Smooth muscle cell (in vitro differentiated cells): Measurements from ENCODE around the gene SLC4A2. TPM values are rescaled to one million over a fixed set of nuclear protein-coding genes. Genes with fewer than 3 reads are reported as not detected.

Experiments
- DNase-seq: peaks from one replicate; lab custom pipeline; 2025; ENCODE audit not compliant: unreplicated experiment; lab: John Stamatoyannopoulos, UW
- H2AFZ ChIP-seq: fragments of 200-600 bp; sonication (generic); 2 replicates; pipeline ENCODE4 v1.6.0; 2016; ENCODE audit warnings: antibody characterized with exemption, low read depth, mild to moderate bottlenecking
- H3F3A ChIP-seq: fragments of 200-600 bp; sonication (generic); 2 replicates; pipeline ENCODE4 v1.6.0; 2017; ENCODE audit warnings: antibody characterized with exemption, low read depth
- H3K27ac ChIP-seq: fragments of 200-600 bp; sonication (generic); 2 replicates; pipeline ENCODE4 v1.5.1; 2016; ENCODE audit warnings: low read depth, mild to moderate bottlenecking
- H3K27me3 ChIP-seq: fragments of 200-600 bp; sonication (generic); 2 replicates; pipeline ENCODE4 v1.6.1; 2016; ENCODE audit warnings: low read depth, mild to moderate bottlenecking
- H3K36me3 ChIP-seq: fragments of 200-600 bp; sonication (generic); 2 replicates; pipeline ENCODE4 v1.5.1; 2016; ENCODE audit warnings: low read depth
- H3K4me1 ChIP-seq: fragments of 200-600 bp; sonication (generic); 2 replicates; pipeline ENCODE4 v1.5.1; 2016; ENCODE audit warnings: low read depth
- H3K4me2 ChIP-seq: fragments of 200-600 bp; sonication (generic); 2 replicates; pipeline ENCODE4 v1.6.0; 2016; ENCODE audit warnings: mild to moderate bottlenecking
- H3K4me3 ChIP-seq: fragments of 200-600 bp; sonication (generic); 2 replicates; pipeline ENCODE4 v1.5.1; 2016; ENCODE audit warnings: mild to moderate bottlenecking
- H3K79me2 ChIP-seq: fragments of 200-600 bp; sonication (generic); 2 replicates; pipeline ENCODE4 v1.6.0; 2016; ENCODE audit warnings: low read depth, mild to moderate bottlenecking
- H3K9ac ChIP-seq: fragments of 200-600 bp; sonication (generic); 2 replicates; pipeline ENCODE4 v1.6.0; 2016; ENCODE audit warnings: low read depth
- H3K9me3 ChIP-seq: fragments of 200-600 bp; sonication (generic); replicated peaks from 2 replicates; pipeline ENCODE4 v1.5.1; 2016; ENCODE audit warnings: low read depth
- H4K20me1 ChIP-seq: fragments of 200-600 bp; sonication (generic); 2 replicates; pipeline ENCODE4 v1.6.0; 2016; ENCODE audit warnings: low read depth
- CTCF ChIP-seq: fragments of 200-600 bp; sonication (generic); IDR thresholded peaks from 2 replicates; pipeline ENCODE4 v1.5.1; 2017; ENCODE audit warnings: borderline replicate concordance, mild to moderate bottlenecking, antibody characterized with exemption; ENCODE audit not compliant: insufficient read depth, poor library complexity, severe bottlenecking
- WGBS: methylation state at CpG from one replicate; pipeline ENCODE4 v1.1.7; 2016; ENCODE audit warnings: low lambda C conversion rate; 5-methylcytosine and 5-hydroxymethylcytosine counted together
- polyA plus RNA-seq: library from polyadenylated mRNA; unstranded; fragments of >200 nt; fragmentation: Nextera tagmentation; extraction: Ambion mirVana; gene quantifications from 2 replicates; pipeline ENCODE4 v1.2.1, GENCODE V29; 2016
- total RNA-seq: library from RNA; depleted of rRNA; stranded (reverse); fragments of >200 nt; gene quantifications from 2 replicates; pipeline ENCODE4 v1.2.3, GENCODE V29; 2014

SLC4A2 gene
- total and polyA plus RNA-seq, 2 experiments from 2014 or later, result 89.3 to 96.4 TPM

- H3F3A ChIP-seq, result no peaks in the 10 kb centered on the region
- no peaks in the 10 kb centered on the region for H3K9me3 ChIP-seq
- H3K4me2 ChIP-seq, result peak within 1 kb of the TSS; percentile 88
- no peaks in the 10 kb centered on the region for H3K36me3 ChIP-seq
- peak within 1 kb of the TSS; percentile 69 for H3K9ac ChIP-seq
- H3K4me3 ChIP-seq, result peak within 1 kb of the TSS; percentile 61
- H2AFZ ChIP-seq, result peak within 1 kb of the TSS; percentile 26
- WGBS, result 1% methylated on average over 50 of the region's 53 CpGs
- peak; percentile 35 for TF ChIP-seq CTCF
- H3K27me3 ChIP-seq, result no peaks in the 10 kb centered on the region
- H3K79me2 ChIP-seq, result peaks cover 22% of the 10 kb centered on the region
- DNase-seq, result peak; percentile 96
- peak within 1 kb of the TSS; percentile 86 for H3K27ac ChIP-seq
- H3K4me1 ChIP-seq, result peaks cover 19% of the 10 kb centered on the region
- no peaks in the 10 kb centered on the region for H4K20me1 ChIP-seq
Measured at GRCh38 chr7:151028131-151028947, 31.1 kb upstream of the SLC4A2 start, which contains the start of gene ABCB8. ABCB8 (plus strand) TSS chr7:151028450; CDS start chr7:151028516, 66 bp downstream.

- Histone ChIP-seq H3K4me1 (peaks cover 19% of the 10 kb centered on the region), H4K20me1 (no peaks in the 10 kb centered on the region), H3K4me2 (peak overlapping the region; percentile 88), H3K9me3 (no peaks in the 10 kb centered on the region), H3K36me3 (no peaks in the 10 kb centered on the region), H3F3A (no peaks in the 10 kb centered on the region), H3K27ac (peak overlapping the region; percentile 86), H3K79me2 (peaks cover 22% of the 10 kb centered on the region), H3K27me3 (no peaks in the 10 kb centered on the region), H2AFZ (peak overlapping the region; percentile 26), H3K9ac (peak overlapping the region; percentile 64), H3K4me3 (peak overlapping the region; percentile 61)
- no peak for TF ChIP-seq CTCF
- no peak for DNase-seq
- 61% methylated on average over 17 of the region's 17 CpGs for WGBS
Measured at GRCh38 chr7:151028948-151029501, 30.4 kb upstream of the SLC4A2 start.

GRCh38 chr7:151031011-151031410 lies 28.4 kb upstream of the SLC4A2 start:
- Histone ChIP-seq H3K9me3 (no peaks in the 10 kb centered on the region), H3K79me2 (peaks cover 22% of the 10 kb centered on the region), H3K36me3 (no peaks in the 10 kb centered on the region), H3K4me2 (no peak overlapping the region), H3K9ac (no peak overlapping the region), H3F3A (no peaks in the 10 kb centered on the region), H4K20me1 (no peaks in the 10 kb centered on the region), H3K4me3 (no peak overlapping the region), H2AFZ (no peak overlapping the region), H3K27ac (no peak overlapping the region), H3K27me3 (no peaks in the 10 kb centered on the region), H3K4me1 (peaks cover 19% of the 10 kb centered on the region)
- no peak for TF ChIP-seq CTCF
- DNase-seq, result no peak
- WGBS, result 89% methylated on average over 4 of the region's 4 CpGs
